ENCODE results near the gene NSRP1.

- TF ChIP-seq EZH2phosphoT487 (IDR thresholded peaks at IDR 0.05; ENCODE audit: insufficient read depth, low read depth) (no peak), EZH2 (IDR thresholded peaks at IDR 0.05; ENCODE audit: insufficient read depth, poor library complexity, severe bottlenecking) (no peak)
Observed at GRCh38 chr17:30221346-30221745, 104.7 kb downstream of the NSRP1 start.

Measured in GM23248 (cell line).